H7 (cell line): ENCODE results near the gene IGF2. TPM values are rescaled to one million over a fixed set of nuclear protein-coding genes. Genes with fewer than 3 reads are reported as not detected.
A peak's percentile ranks its signal among the peaks of the same experiment; 100 is the strongest.
"Not testable (repeated sequence)": the region's sequence is repeated elsewhere in the genome, so short reads cannot be mapped to it uniquely, and the experiment has no call there.

Experiments
- DNase-seq: peaks from one replicate; pipeline ENCODE4 v3.0.0; 2012
- H3K27me3 ChIP-seq: 2 replicates; pipeline ENCODE4 v1.6.0; 2011; ENCODE audit warnings: mild to moderate bottlenecking, low read length; ENCODE audit not compliant: control insufficient read depth, insufficient read depth
- H3K36me3 ChIP-seq: replicated peaks from 2 replicates; pipeline ENCODE4 v1.5.1; 2011; ENCODE audit warnings: low read length; ENCODE audit not compliant: control insufficient read depth, insufficient read depth
- H3K4me3 ChIP-seq: 2 replicates; pipeline ENCODE4 v1.5.1; 2011; ENCODE audit warnings: low read depth, mild to moderate bottlenecking, control low read depth, low read length, moderate library complexity; ENCODE audit not compliant: insufficient read depth
- total RNA-seq: library from RNA; depleted of rRNA; stranded (reverse); fragments of >200 nt; shearing (Covaris generic); gene quantifications from 2 replicates; pipeline ENCODE4 v1.2.3, GENCODE V29; 2014

The IGF2 gene
- total RNA-seq, 1 experiment from 2014 or later = 1.2 TPM

- Histone ChIP-seq H3K27me3 (peaks cover 9% of the 10 kb centered on the region), H3K36me3 (no peaks in the 10 kb centered on the region), H3K4me3 (no peak overlapping the region)
- DNase-seq = no peak
These were observed 7.6 kb downstream of the IGF2 start for GRCh38 chr11:2131371-2132236.

DNA sequence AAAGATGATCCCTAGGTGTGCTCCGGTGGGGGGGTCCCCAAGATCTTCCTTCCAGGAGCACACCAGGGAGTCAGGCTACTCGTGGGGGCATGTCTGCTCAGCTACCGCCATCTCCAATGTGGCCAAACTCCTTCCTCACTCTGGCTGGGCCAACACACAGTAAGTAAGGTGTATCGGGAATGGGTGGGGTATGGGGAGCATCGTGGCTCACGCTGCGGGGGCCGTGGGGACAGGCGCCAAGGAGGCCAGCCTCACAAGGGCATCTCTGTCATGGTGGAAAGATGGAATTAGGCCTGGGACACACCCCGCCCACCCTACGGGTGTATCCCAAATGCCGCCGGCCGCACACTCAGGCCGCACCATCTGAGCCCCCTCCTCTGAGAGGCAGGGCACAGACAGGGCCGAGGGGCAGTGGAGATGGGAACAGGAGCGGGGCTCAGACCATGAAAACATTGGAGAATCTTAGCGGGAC, 8.3 kb downstream of the IGF2 start:
- no peaks in the 10 kb centered on the region for H3K36me3 ChIP-seq
- no peak overlapping the region for H3K4me3 ChIP-seq
- peak; percentile 58 for DNase-seq
- H3K27me3 ChIP-seq = peaks cover 2% of the 10 kb centered on the region; the same call in 1 of the 2 replicates

GRCh38 chr11:2129699-2130366, 9.4 kb downstream of the IGF2 start:
- H3K36me3 ChIP-seq = no peaks in the 10 kb centered on the region
- peak; percentile 60 for DNase-seq
- no peak overlapping the region for H3K4me3 ChIP-seq
- no peaks in the 10 kb centered on the region; the same call in 1 of the 2 replicates for H3K27me3 ChIP-seq

- DNase-seq = peak; percentile 58
- H3K36me3 ChIP-seq = no peaks in the 10 kb centered on the region
- no peak overlapping the region for H3K4me3 ChIP-seq
- H3K27me3 ChIP-seq = no peaks in the 10 kb centered on the region; the same call in 1 of the 2 replicates
These were observed 9.9 kb downstream of the IGF2 start for GRCh38 chr11:2129308-2129698.

DNA sequence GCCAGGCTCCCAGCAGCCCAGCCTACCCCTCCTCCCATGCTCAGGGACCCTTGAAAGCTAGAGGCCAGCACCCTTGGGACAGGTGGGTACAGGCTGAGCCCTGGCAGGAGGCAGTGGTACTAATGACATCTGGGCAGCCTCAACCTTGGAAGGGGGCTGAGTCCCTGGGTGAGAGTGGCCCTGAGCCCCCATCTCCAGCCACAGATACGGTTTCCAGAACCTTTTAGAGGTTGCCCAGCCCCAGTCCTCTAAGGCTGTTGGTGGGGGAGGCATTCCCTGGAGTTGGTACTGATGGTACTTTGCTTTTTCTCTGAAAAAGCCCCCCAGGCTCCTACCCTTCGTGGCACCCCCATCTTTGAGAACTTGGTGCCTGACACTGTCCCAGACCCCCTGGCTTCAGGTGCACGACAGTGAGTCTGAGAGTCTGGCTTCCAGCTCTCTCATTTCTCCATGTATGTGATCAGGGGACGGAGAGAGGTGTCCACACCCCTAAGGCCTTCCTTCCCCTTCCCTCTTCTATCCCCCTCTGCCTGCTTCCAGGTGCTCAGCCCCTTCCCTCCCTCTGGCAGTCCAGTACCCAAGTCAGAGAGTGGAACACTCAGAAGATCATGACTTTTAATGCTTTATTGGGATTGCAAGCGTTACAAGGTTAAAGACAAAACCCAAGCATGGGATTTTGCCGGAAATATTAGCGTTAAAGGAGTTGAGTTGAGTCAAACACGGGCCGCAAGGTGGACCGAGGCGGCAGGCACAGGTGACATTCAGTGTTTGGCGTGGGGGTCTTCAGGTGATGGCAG, 10.5 kb downstream of the IGF2 start:
- no peaks in the 10 kb centered on the region for H3K36me3 ChIP-seq
- no peaks in the 10 kb centered on the region; the same call in 1 of the 2 replicates for H3K27me3 ChIP-seq
- peak; percentile 56 for DNase-seq
- H3K4me3 ChIP-seq = no peak overlapping the region

- H3K4me3 ChIP-seq = no peak overlapping the region
- H3K27me3 ChIP-seq = no peaks in the 10 kb centered on the region
- no peaks in the 10 kb centered on the region for H3K36me3 ChIP-seq
- no peak for DNase-seq
These were observed 11.1 kb downstream of the IGF2 start for GRCh38 chr11:2128130-2128510.

DNA sequence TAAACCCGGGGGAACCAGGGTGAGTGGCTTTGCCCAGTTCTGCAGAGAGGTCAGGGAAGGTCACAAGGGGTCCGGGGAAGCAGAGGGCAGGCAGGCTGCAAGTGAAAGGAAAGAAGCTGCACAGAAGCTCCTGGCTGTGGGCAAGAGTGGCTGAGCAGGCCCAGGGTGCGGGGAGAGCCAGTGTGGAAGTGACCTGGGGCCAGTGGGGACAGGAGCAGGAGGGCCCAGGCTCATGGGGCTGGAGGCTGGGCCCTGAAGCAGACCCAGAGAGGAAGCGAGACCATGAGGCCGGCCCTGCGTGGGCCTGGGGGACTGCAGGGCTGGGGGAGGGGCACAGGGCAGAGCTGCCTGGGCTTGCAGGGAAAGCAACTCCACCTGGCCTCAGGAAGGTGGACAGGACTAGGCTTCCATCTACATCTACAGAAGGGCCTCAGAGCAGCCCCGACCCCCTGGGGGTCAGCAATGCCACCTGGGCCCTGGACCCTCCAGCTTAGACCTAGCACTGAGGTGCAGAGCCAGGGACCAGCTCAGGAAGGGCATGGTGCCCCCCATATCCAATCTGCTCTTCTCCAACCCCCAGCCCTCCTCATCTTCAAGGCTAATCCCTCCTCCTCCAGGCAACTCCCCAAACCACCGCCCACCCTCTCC, 11.6 kb downstream of the IGF2 start:
- Histone ChIP-seq H3K4me3 (no peak overlapping the region), H3K27me3 (no peaks in the 10 kb centered on the region), H3K36me3 (no peaks in the 10 kb centered on the region)
- DNase-seq = peak; percentile 65

DNA sequence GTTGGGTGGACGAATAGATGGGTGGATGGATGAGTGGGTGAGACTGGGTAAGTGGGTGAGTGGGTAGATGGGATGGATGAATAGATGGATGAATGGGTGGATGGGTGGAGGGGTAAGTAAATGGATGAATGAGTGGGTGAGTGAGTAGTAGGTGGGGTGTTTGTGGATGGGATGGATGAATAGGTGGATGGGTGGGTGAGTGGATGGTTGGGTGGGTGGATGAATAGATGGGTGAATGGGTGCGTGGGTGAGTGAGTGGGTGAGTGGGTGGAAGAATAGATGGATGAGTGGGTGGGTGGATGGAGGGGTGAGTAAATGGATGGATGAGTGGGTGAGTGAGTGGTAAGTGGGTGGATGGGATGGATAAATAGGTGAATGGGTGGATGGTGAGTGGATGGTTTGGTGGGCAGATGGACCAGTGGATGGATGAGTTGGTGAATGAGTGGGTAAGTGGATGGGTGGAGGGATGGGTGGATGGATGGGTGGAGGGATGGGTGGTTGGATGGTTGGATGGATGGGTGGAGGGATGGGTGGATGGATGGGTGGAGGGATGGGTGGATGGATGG, 12.6 kb downstream of the IGF2 start:
- H3K4me3 ChIP-seq = no peak overlapping the region
- H3K27me3 ChIP-seq = no peaks in the 10 kb centered on the region
- H3K36me3 ChIP-seq = no peaks in the 10 kb centered on the region
- DNase-seq = no peak

GRCh38 chr11:2124736-2125484, 14.3 kb downstream of the IGF2 start:
- not testable (repeated sequence) for DNase-seq, H3K36me3 ChIP-seq, H3K27me3 ChIP-seq, H3K4me3 ChIP-seq

DNA sequence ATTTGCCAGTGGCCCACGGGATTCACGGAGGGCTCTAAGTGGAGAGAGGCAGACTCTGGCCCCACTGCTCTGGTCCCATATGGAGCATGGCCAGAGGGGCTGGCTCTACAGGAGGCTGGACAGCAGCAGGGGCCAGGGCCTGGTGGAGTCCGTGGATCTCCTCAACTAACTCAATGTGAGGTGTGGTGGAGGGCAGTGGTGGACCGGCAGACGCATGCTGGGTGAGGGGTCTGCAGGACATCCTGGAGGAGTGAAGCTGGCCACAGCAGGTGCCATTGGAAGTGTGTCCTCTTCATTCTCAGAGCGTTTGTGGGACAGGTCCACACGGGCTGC, 15.6 kb downstream of the IGF2 start:
- no peak for DNase-seq
- H3K4me3 ChIP-seq = no peak overlapping the region

DNA sequence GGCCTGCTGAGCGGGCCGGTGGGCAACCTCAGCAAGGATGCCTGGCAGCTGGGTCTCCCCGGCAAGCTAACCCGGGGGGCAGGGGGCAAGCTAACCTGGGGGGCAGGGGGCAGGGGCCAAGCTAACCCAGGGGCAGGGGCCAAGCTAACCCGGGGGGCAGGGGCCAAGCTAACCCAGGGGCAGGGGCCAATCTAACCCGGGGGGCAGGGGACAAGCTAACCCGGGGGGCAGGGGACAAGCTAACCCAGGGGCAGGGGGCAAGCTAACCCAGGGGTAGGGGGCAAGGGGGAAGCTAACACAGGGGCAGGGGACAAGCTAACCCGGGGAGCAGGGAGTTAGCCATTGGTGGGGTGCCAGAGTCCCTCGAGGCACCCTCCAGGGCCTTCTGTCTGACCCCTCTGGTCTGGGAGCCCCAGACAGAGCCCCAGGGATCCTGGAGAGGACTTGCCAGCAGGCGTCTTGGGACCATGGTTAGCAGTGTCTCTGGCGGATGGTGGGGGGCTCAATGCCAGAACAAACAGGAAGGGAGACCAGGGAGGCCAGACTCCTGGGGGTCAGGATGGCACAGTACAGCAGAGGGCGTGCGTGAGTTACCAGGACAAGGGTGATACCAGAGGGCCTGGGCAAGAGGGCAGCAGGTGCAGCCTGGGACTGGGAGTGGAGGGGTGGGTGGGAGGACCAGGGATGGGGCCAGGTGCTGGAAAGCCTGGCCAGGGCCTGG, 16.1 kb downstream of the IGF2 start:
- Histone ChIP-seq H3K36me3 (no peaks in the 10 kb centered on the region), H3K27me3 (no peaks in the 10 kb centered on the region), H3K4me3 (no peak overlapping the region)
- DNase-seq = peak; percentile 72

More for the DNA sequence above, 15.6 kb downstream of the IGF2 start:
- H3K36me3 ChIP-seq = no peaks in the 10 kb centered on the region
- no peaks in the 10 kb centered on the region for H3K27me3 ChIP-seq

- DNase-seq = peak; percentile 82
- Histone ChIP-seq H3K36me3 (no peaks in the 10 kb centered on the region), H3K4me3 (no peak overlapping the region), H3K27me3 (no peaks in the 10 kb centered on the region)
These were observed 16.8 kb downstream of the IGF2 start for GRCh38 chr11:2122222-2122906.
